NCI-H748 treated with DMSO at 0.1 percent for 48 hours (cell line): ENCODE measurements around the gene OTOF.

ENCODE experiments used
- DNase-seq: peaks from one replicate; lab custom pipeline; 2025; lab: John Stamatoyannopoulos, UW

OTOF gene

DNA sequence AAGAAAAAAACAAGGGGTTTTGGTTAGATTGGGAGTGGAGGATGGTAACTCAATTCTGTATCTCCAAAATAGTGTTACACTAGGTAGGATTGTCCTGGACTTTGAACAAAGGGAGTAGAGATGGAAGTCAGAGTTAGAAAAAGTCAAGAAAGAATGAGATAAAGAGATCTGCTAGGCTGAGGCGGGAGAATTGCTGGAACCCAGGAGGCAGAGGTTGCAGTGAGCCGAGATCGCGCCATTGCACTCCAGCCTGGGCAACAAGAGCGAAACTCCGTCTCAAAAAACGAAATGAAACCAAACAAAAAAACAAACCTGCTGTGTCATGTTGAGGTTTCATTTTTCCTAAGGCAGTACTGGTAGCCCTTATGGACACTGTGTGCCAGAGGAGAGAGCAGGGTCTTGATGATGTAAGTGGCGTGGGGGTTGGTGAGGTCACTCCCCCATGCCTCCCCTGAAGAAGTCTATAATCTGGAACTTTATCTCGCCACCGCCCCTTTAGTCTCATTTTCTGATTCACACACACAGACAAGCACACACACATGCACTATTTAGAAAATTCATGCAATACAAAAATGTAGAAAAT, 65.7 kb downstream of the OTOF start:
- no peak for DNase-seq

GRCh38 chr2:26411419-26411818, 66.5 kb downstream of the OTOF start:
- DNase-seq: no peak

GRCh38 chr2:26410764-26411243, 67.1 kb downstream of the OTOF start:
- no peak for DNase-seq

- DNase-seq: no peak
These were observed 68.1 kb downstream of the OTOF start for GRCh38 chr2:26409785-26410184.

DNA sequence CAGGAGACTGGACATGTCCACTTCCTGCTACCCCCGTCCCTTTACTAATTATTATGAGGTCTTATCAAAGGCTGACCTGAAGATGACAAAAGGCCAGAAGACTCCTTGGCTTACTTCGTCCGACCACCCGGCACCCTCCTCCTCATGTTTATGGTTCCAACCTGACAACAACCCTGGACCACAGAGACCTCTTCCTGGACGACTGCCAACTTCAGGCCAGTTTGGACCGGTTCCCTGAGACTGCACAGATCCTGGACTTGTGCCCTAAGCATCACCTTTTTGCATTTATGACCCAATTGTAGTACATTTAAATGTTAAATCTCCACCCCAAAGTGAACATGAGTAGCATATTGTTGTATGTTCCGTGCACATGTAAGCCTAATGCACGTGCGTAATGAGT, 70.4 kb downstream of the OTOF start:
- DNase-seq: no peak
